Body of pancreas (tissue), 4 donors: ENCODE results near the gene DOC2B.

Source experiments
- POLR2A ChIP-seq, 3 donors: fragments of 450-650 bp; IDR thresholded peaks; one replicate each; pipeline ENCODE4 v1.6.1; 2016; ENCODE audit warnings: antibody characterized with exemption in 3 of 3, mild to moderate bottlenecking in 2 of 3
- TF ChIP-seq, protein P1 (sequence below), 7 experiments: fragments of 450-650 bp in 4 of 7; fragments of 200-600 bp in 3 of 7; sonication (generic) in 3 of 7; IDR thresholded peaks; one replicate each; pipeline ENCODE4 v1.5.1; 2016 to 2019; ENCODE audit warnings: antibody characterized with exemption in 7 of 7

DNA sequence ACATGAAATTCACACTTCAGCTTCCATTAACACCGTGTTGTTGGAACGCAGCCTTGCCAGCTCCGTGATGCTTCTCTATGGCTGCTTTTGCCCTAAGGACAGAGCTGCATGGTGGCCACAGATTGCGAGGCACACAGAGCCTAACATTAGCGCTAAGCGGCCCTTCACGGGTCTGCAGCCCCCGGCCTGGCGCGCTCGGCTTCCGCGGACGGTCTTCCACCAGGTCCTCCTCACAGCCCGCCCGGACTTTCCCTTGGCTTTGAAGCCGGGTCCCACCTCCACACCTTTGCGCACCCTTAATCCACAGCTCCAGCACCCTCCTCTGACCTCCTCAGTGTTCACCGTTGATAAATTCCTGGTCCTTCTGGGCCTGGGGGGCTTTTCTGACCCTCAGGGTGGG is 24.5 kb downstream of the DOC2B start:
- TF ChIP-seq, protein P1, sequence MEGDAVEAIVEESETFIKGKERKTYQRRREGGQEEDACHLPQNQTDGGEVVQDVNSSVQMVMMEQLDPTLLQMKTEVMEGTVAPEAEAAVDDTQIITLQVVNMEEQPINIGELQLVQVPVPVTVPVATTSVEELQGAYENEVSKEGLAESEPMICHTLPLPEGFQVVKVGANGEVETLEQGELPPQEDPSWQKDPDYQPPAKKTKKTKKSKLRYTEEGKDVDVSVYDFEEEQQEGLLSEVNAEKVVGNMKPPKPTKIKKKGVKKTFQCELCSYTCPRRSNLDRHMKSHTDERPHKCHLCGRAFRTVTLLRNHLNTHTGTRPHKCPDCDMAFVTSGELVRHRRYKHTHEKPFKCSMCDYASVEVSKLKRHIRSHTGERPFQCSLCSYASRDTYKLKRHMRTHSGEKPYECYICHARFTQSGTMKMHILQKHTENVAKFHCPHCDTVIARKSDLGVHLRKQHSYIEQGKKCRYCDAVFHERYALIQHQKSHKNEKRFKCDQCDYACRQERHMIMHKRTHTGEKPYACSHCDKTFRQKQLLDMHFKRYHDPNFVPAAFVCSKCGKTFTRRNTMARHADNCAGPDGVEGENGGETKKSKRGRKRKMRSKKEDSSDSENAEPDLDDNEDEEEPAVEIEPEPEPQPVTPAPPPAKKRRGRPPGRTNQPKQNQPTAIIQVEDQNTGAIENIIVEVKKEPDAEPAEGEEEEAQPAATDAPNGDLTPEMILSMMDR (IDR thresholded peaks at IDR 0.05): no peak
- no peak for TF ChIP-seq POLR2A (IDR thresholded peaks at IDR 0.05)
